Body of pancreas (tissue), 4 donors: ENCODE results near the gene MEGF10. TPM values are rescaled to one million over a fixed set of nuclear protein-coding genes. Genes with fewer than 3 reads are reported as not detected.

Source experiments
- ATAC-seq: fragments of 150-250 bp; one replicate; pipeline ENCODE4 v1.9.1; 2016
- DNase-seq, 4 donors: peaks; one replicate each; pipeline ENCODE4 v3.0.0-alpha.2; 2019
- H3K27ac ChIP-seq, 4 donors: fragments of 200-600 bp; sonication (generic); 1 replicate in 3 of 4; 2 replicates in 1 of 4; pipeline versions ENCODE4 v1.5.1 to v1.6.1; 2016 to 2019; ENCODE audit warnings: mild to moderate bottlenecking in 1 of 4, mixed read lengths in 1 of 4, moderate library complexity in 1 of 4
- H3K27me3 ChIP-seq, 2 donors: fragments of 200-600 bp; sonication (generic); one replicate each; pipeline ENCODE4 v1.6.0; 2016; ENCODE audit warnings: mild to moderate bottlenecking in 1 of 2
- H3K36me3 ChIP-seq, 2 donors: fragments of 200-600 bp; sonication (generic); replicated peaks in 1 of 2; 2 replicates each; pipeline ENCODE4 v1.5.1; 2016; ENCODE audit warnings: low read depth in 2 of 2; ENCODE audit not compliant: insufficient read depth in 1 of 2
- H3K4me1 ChIP-seq: fragments of 200-600 bp; sonication (generic); one replicate; pipeline ENCODE4 v1.6.0; 2016
- H3K4me3 ChIP-seq, 2 donors: fragments of 200-600 bp; sonication (generic); 1 replicate in 1 of 2; 2 replicates in 1 of 2; pipeline ENCODE4 v1.5.1; 2016 to 2019
- H3K9me3 ChIP-seq, 3 donors: fragments of 200-600 bp; sonication (generic); 1 replicate in 2 of 3; 2 replicates in 1 of 3; pipeline ENCODE4 v1.5.1; 2016
- POLR2A ChIP-seq, 3 donors: fragments of 450-650 bp; IDR thresholded peaks; one replicate each; pipeline ENCODE4 v1.6.1; 2016; ENCODE audit warnings: antibody characterized with exemption in 3 of 3, mild to moderate bottlenecking in 2 of 3
- WGBS, 2 donors: methylation state at CpG; one replicate each; pipeline ENCODE4 v1.1.5; 2017; 5-methylcytosine and 5-hydroxymethylcytosine counted together
- intact Hi-C: fragments of 100-400 bp; cut with DNase I; formaldehyde crosslinking; loops from one replicate; pipeline ENCODE4 v1.15.1; 2023
- total RNA-seq, 2 donors: library from RNA; depleted of rRNA; stranded (reverse); fragments of >200 nt; gene quantifications; one replicate each; pipeline ENCODE4 v1.1.0, GENCODE V29; 2016
- TF ChIP-seq, protein P1 (sequence below), 7 experiments: fragments of 450-650 bp in 4 of 7; fragments of 200-600 bp in 3 of 7; sonication (generic) in 3 of 7; IDR thresholded peaks; one replicate each; pipeline ENCODE4 v1.5.1; 2016 to 2019; ENCODE audit warnings: antibody characterized with exemption in 7 of 7

The MEGF10 gene
- total RNA-seq, 2 donors from 2014 or later = under 0.01 TPM; not detected in 1

DNA sequence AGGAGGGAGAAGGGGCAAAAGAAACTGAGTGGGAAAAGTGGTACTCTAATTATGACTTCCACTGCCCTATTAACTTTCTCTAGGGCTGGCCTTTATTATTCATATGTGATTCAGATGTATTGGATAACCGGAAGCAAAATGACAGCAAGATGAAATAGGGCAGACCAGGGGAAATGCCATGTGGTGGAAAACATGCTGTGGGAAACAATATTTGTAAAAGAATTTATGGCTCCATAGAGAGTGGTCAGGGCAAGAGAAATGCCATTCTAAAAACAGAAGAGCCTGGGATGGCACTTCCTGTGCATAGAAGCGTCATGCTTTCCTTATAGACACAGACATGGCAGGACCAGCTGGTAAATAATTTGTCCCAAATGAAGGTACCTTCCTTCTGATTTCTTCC is 67.7 kb downstream of the MEGF10 start:
- Histone ChIP-seq H3K4me3 (no peak overlapping the region), H3K4me1 (no peaks in the 10 kb centered on the region), H3K9me3 (no peaks in the 10 kb centered on the region), H3K27me3 (no peaks in the 10 kb centered on the region), H3K36me3 (no peaks in the 10 kb centered on the region), H3K27ac (no peak overlapping the region)
- DNase-seq (no peak), ATAC-seq (no peak)
- TF ChIP-seq POLR2A (IDR thresholded peaks at IDR 0.05) = no peak
- TF ChIP-seq, protein P1, sequence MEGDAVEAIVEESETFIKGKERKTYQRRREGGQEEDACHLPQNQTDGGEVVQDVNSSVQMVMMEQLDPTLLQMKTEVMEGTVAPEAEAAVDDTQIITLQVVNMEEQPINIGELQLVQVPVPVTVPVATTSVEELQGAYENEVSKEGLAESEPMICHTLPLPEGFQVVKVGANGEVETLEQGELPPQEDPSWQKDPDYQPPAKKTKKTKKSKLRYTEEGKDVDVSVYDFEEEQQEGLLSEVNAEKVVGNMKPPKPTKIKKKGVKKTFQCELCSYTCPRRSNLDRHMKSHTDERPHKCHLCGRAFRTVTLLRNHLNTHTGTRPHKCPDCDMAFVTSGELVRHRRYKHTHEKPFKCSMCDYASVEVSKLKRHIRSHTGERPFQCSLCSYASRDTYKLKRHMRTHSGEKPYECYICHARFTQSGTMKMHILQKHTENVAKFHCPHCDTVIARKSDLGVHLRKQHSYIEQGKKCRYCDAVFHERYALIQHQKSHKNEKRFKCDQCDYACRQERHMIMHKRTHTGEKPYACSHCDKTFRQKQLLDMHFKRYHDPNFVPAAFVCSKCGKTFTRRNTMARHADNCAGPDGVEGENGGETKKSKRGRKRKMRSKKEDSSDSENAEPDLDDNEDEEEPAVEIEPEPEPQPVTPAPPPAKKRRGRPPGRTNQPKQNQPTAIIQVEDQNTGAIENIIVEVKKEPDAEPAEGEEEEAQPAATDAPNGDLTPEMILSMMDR (IDR thresholded peaks at IDR 0.05) = no peak
- intact Hi-C loops = no loop called here
- 75 to 86% methylated on average over 2 of the region's 2 CpGs for WGBS, 2 donors

DNA sequence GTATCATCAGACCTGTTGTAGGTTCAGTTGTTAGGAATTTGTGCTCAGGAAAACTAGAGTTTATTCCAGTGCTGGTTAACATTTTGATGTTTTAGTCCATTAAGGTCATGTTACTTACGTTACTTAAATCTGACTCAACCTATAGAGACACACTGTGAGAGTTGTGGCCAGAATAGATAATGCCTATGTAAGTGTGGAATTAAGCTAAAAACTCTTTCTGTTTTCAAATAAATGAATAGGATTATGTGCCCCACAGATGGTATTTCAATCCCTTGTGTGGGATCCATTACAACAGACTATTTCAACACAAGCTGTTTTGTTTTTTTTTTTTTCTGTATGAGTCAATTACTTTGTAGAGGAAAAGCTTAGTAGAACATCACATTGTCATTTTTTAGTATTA is 68.1 kb downstream of the MEGF10 start:
- DNase-seq (no peak), ATAC-seq (no peak)
- WGBS, 2 donors = 90 to 91% methylated on average over 1 of the region's 1 CpG
- Histone ChIP-seq H3K4me1 (no peaks in the 10 kb centered on the region), H3K27ac (no peak overlapping the region), H3K27me3 (no peaks in the 10 kb centered on the region), H3K9me3 (no peaks in the 10 kb centered on the region), H3K4me3 (no peak overlapping the region), H3K36me3 (no peaks in the 10 kb centered on the region)
- no peak for TF ChIP-seq POLR2A (IDR thresholded peaks at IDR 0.05)
- TF ChIP-seq, protein P1 (IDR thresholded peaks at IDR 0.05) = no peak
- intact Hi-C loops = no loop called here

DNA sequence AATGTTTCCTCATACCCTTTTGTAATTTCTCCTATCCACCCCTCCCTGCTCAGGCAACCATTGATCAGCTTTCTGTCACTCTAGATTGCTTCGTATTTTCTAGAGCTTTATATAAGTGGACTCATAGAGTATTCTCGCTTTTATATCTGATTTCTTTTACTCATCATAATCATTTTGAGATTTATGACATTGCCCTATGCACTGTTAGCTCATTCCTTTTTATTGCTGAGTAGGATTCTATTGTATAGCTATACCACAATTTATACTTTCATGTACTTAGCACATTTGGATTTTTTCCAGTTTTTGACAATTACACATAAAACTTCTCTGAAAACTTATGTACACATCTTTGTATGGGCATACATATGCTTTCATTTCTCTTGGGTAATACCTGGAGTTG is 68.9 kb downstream of the MEGF10 start:
- Histone ChIP-seq H3K9me3 (no peaks in the 10 kb centered on the region), H3K27ac (no peak overlapping the region), H3K4me3 (no peak overlapping the region), H3K36me3 (no peaks in the 10 kb centered on the region), H3K4me1 (no peaks in the 10 kb centered on the region), H3K27me3 (no peaks in the 10 kb centered on the region)
- no peak for DNase-seq
- intact Hi-C loops = no loop called here
- WGBS, 2 donors = 83 to 90% methylated on average over 2 of the region's 2 CpGs
- no peak for ATAC-seq
- no peak for TF ChIP-seq POLR2A (IDR thresholded peaks at IDR 0.05)
- TF ChIP-seq, protein P1 (IDR thresholded peaks at IDR 0.05) = no peak

DNA sequence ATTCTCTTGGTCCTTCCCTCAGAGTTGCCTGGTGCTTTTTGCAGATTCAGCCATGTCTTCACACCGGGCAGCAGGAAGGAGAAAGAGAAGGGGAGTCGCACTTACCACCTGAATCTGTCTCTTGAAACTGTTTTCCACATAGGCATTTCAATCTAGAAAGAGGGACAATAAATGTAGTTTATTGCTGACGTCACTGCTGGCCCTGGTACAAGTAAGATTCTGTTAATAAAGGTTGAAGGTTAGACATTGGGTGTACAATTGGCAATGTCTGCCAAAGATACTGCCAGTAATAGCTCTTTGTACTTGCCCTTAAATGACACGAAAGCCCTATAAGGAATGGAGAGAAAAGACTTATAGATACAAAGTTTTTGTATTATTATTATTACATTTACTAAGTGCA is 72.8 kb downstream of the MEGF10 start:
- 63 to 71% methylated on average over 4 of the region's 4 CpGs for WGBS, 2 donors
- DNase-seq (no peak), ATAC-seq (no peak)
- H3K27me3 ChIP-seq = no peaks in the 10 kb centered on the region
- H3K36me3 ChIP-seq = no peaks in the 10 kb centered on the region
- H3K9me3 ChIP-seq = no peaks in the 10 kb centered on the region
- intact Hi-C loops = no loop called here
- no peak overlapping the region for H3K4me3 ChIP-seq
- no peak for TF ChIP-seq POLR2A (IDR thresholded peaks at IDR 0.05)
- no peak overlapping the region for H3K27ac ChIP-seq
- H3K4me1 ChIP-seq = no peaks in the 10 kb centered on the region

DNA sequence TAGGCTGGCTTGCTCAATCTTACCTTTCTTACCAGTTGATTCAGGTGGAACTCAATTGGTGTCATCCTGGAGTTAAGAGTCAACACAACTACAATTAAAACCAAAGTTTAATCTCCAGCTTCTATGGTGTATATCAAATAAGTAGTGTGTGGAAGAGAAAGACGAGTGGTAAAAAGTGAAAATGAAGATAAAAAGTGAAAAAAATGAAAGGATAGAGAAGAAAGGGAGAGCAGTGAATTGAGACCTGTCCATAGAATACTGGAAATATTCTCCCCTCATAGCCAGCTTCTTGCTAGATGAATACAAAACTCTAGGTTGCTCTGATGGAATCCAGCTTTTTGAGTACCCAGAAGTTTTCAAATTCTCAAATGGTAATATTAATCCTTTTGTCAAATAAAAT is 76.4 kb downstream of the MEGF10 start:
- intact Hi-C loops = no loop called here
- no peak overlapping the region for H3K27ac ChIP-seq
- ATAC-seq (no peak), DNase-seq (no peak)
- H3K36me3 ChIP-seq = no peaks in the 10 kb centered on the region
- no peak overlapping the region for H3K4me3 ChIP-seq
- H3K27me3 ChIP-seq = no peaks in the 10 kb centered on the region
- no peaks in the 10 kb centered on the region for H3K4me1 ChIP-seq
- no peaks in the 10 kb centered on the region for H3K9me3 ChIP-seq
- WGBS, 2 donors = 70 to 72% methylated on average over 1 of the region's 1 CpG
- TF ChIP-seq, protein P1 (IDR thresholded peaks at IDR 0.05) = no peak
- TF ChIP-seq POLR2A (IDR thresholded peaks at IDR 0.05) = no peak
